Gastrocnemius medialis (tissue), 4 donors: ENCODE data around the gene FBXO28.

ENCODE experiments used
- POLR2A ChIP-seq, 2 donors: fragments of 450-650 bp; IDR thresholded peaks; one replicate each; pipeline ENCODE4 v1.6.1; 2017; ENCODE audit warnings: antibody characterized with exemption in 2 of 2, mild to moderate bottlenecking in 2 of 2, moderate library complexity in 2 of 2
- TF ChIP-seq, protein P1 (sequence below), 5 experiments: fragments of 450-650 bp in 3 of 5; fragments of 200-600 bp in 2 of 5; sonication (generic) in 2 of 5; IDR thresholded peaks in 4 of 5; conservative IDR thresholded peaks in 1 of 5; 1 replicate in 4 of 5; 2 replicates in 1 of 5; pipeline ENCODE4 v1.5.1; 2016 to 2019; ENCODE audit warnings: antibody characterized with exemption in 5 of 5, mild to moderate bottlenecking in 3 of 5, moderate library complexity in 3 of 5

DNA sequence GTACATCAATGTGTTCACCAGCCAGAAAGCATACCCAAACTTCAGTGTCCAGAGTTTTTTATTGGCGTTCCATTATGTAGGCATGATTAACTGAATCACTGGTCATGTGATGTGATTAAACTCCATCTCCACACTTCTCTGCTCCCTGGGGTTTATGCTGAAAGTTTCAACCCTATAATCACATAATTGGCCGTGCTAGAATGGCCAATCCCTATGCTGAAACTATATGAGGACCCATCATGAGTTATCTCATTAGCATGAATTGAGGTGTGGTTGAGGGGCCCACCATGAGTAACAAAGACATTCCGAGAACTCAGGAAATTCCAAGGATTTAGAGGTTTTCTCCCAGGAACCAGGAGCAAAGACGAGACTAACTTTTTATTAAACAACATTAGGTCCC is 31.8 kb upstream of the FBXO28 start:
- TF ChIP-seq, protein P1, sequence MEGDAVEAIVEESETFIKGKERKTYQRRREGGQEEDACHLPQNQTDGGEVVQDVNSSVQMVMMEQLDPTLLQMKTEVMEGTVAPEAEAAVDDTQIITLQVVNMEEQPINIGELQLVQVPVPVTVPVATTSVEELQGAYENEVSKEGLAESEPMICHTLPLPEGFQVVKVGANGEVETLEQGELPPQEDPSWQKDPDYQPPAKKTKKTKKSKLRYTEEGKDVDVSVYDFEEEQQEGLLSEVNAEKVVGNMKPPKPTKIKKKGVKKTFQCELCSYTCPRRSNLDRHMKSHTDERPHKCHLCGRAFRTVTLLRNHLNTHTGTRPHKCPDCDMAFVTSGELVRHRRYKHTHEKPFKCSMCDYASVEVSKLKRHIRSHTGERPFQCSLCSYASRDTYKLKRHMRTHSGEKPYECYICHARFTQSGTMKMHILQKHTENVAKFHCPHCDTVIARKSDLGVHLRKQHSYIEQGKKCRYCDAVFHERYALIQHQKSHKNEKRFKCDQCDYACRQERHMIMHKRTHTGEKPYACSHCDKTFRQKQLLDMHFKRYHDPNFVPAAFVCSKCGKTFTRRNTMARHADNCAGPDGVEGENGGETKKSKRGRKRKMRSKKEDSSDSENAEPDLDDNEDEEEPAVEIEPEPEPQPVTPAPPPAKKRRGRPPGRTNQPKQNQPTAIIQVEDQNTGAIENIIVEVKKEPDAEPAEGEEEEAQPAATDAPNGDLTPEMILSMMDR (IDR thresholded peaks at IDR 0.05 in 4 of 5, conservative IDR thresholded peaks at IDR 0.05 in 1 of 5), result no peak
- TF ChIP-seq POLR2A (IDR thresholded peaks at IDR 0.05), result no peak
